Measurements from ENCODE around the gene NRG2.

The NRG2 gene

GRCh38 chr5:139852696-139853095, 190.4 kb downstream of the NRG2 start:
- no peak for TF ChIP-seq CTCF (IDR thresholded peaks at IDR 0.05; ENCODE audit: extremely low read depth, insufficient read depth, missing control alignments)
- in situ Hi-C loops (cut with MboI; ENCODE audit: low pct_unique_long_range_greater_than_20kb, low sequenced_read_pairs, unreplicated experiment) = loop anchor here (10.0 kb wide), 1 partner anchor 68 kb away; no protein-coding TSS in a partner anchor
- DNase-seq (ENCODE audit: low spot score) = no peak

DNA sequence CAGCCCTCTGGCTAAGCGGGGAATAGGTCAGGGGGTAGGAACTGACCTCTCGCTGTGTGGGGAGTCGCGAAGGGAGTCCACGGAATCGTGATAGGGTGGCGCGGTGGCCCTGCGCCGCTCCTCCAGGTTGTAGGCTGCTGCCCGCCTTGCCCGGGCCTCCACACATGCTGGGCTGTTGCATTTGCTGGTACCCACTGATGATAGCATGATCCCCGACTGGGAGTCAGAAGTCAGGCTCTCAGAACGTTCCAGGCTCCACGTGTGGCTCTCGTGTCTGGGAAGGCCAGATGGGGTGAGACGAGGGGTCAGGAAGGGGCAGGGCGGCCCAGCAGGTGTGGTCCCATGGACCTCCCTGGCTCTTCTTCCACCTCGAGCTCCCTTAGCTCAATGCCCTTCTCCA, 191.5 kb downstream of the NRG2 start:
- no peak for DNase-seq (ENCODE audit: low spot score)
- TF ChIP-seq CTCF (IDR thresholded peaks at IDR 0.05; ENCODE audit: extremely low read depth, insufficient read depth, missing control alignments) = no peak
- in situ Hi-C loops (cut with MboI; ENCODE audit: low pct_unique_long_range_greater_than_20kb, low sequenced_read_pairs, unreplicated experiment) = loop anchor here (10.0 kb wide), 1 partner anchor 67 kb away; no protein-coding TSS in a partner anchor

- in situ Hi-C loops (cut with MboI; ENCODE audit: low pct_unique_long_range_greater_than_20kb, low sequenced_read_pairs, unreplicated experiment) = loop anchor here (10.0 kb wide), 1 partner anchor 66 kb away; no protein-coding TSS in a partner anchor
- no peak for DNase-seq (ENCODE audit: low spot score)
- no peak for TF ChIP-seq CTCF (IDR thresholded peaks at IDR 0.05; ENCODE audit: extremely low read depth, insufficient read depth, missing control alignments)
These were observed 192.6 kb downstream of the NRG2 start for GRCh38 chr5:139850423-139851016.

- DNase-seq (ENCODE audit: low spot score) = no peak
- in situ Hi-C loops (cut with MboI; ENCODE audit: low pct_unique_long_range_greater_than_20kb, low sequenced_read_pairs, unreplicated experiment) = loop anchor here (10.0 kb wide), 1 partner anchor 65 kb away; no protein-coding TSS in a partner anchor
- TF ChIP-seq CTCF (IDR thresholded peaks at IDR 0.05; ENCODE audit: extremely low read depth, insufficient read depth, missing control alignments) = no peak
These were observed 193.2 kb downstream of the NRG2 start for GRCh38 chr5:139849942-139850341.

DNA sequence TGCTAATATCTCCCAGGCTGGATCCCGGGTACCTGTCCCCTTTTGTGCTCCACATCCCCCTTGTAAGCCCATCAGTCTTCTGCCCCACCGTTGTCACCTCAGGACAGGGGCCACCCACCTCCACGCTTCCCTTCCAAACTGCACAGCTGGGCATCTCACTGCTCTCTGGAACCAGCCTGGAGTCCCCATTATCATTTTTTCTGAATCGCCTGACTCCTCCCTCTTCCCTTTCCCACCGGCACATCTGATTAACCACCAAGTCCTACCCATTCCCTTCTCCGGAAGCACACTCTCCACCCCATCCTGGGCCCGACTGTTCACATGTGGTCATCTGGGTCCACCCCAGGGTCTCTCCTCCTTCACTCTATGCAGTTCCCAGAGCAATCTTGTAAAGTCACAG, 193.6 kb downstream of the NRG2 start:
- TF ChIP-seq CTCF (IDR thresholded peaks at IDR 0.05; ENCODE audit: extremely low read depth, insufficient read depth, missing control alignments) = no peak
- DNase-seq (ENCODE audit: low spot score) = no peak
- in situ Hi-C loops (cut with MboI; ENCODE audit: low pct_unique_long_range_greater_than_20kb, low sequenced_read_pairs, unreplicated experiment) = no loop called here

- no peak for DNase-seq (ENCODE audit: low spot score)
- in situ Hi-C loops (cut with MboI; ENCODE audit: low pct_unique_long_range_greater_than_20kb, low sequenced_read_pairs, unreplicated experiment) = no loop called here
- TF ChIP-seq CTCF (IDR thresholded peaks at IDR 0.05; ENCODE audit: extremely low read depth, insufficient read depth, missing control alignments) = no peak
These were observed 194.5 kb downstream of the NRG2 start for GRCh38 chr5:139848508-139849100.
